Neural cell (in vitro differentiated cells): ENCODE measurements around the gene ANAPC2. TPM values are rescaled to one million over a fixed set of nuclear protein-coding genes. Genes with fewer than 3 reads are reported as not detected.

Experiments
- H2AFZ ChIP-seq: fragments of 200-600, 300-800 bp; sonication (generic), shearing (Covaris generic); 2 replicates; pipeline ENCODE4 v1.6.0; 2014; ENCODE audit warnings: low read depth, mild to moderate bottlenecking, antibody characterized with exemption, low read length, moderate library complexity
- H3F3A ChIP-seq: fragments of 200-600 bp; shearing (Covaris generic); 2 replicates; pipeline ENCODE4 v1.6.1; 2016; ENCODE audit warnings: mild to moderate bottlenecking, moderate library complexity, mixed read lengths, antibody characterized with exemption, low read length; ENCODE audit not compliant: insufficient read depth, poor library complexity, severe bottlenecking
- H3K27ac ChIP-seq: fragments of 200-600, 300-800 bp; sonication (generic), shearing (Covaris generic); 2 replicates; pipeline ENCODE4 v1.5.1; 2014; ENCODE audit warnings: mild to moderate bottlenecking, low read length, moderate library complexity
- H3K27me3 ChIP-seq: fragments of 300-800, 200-600 bp; sonication (generic), shearing (Covaris generic); 2 replicates; pipeline ENCODE4 v1.6.0; 2014; ENCODE audit warnings: mild to moderate bottlenecking, low read depth, low read length, moderate library complexity; ENCODE audit not compliant: insufficient read depth
- H3K36me3 ChIP-seq: fragments of 300-800, 200-600 bp; sonication (generic), shearing (Covaris generic); 2 replicates; pipeline ENCODE4 v1.5.1; 2014; ENCODE audit warnings: mild to moderate bottlenecking, antibody characterized with exemption, low read length, moderate library complexity; ENCODE audit not compliant: insufficient read depth
- H3K4me2 ChIP-seq: fragments of 300-800, 200-600 bp; sonication (generic), shearing (Covaris generic); 2 replicates; pipeline ENCODE4 v1.6.0; 2014; ENCODE audit warnings: mild to moderate bottlenecking, low read length
- H3K4me3 ChIP-seq: fragments of 300-800, 200-600 bp; sonication (generic), shearing (Covaris generic); 2 replicates; pipeline ENCODE4 v1.5.1; 2014; ENCODE audit warnings: mild to moderate bottlenecking, low read length, moderate library complexity
- H3K79me2 ChIP-seq: fragments of 200-600 bp; shearing (Covaris generic); replicated peaks from 2 replicates; pipeline ENCODE4 v1.6.0; 2014; ENCODE audit warnings: mild to moderate bottlenecking, low read length, moderate library complexity; ENCODE audit not compliant: insufficient read depth
- H3K9ac ChIP-seq: fragments of 300-800, 200-600 bp; sonication (generic), shearing (Covaris generic); 2 replicates; pipeline ENCODE4 v1.6.1; 2016; ENCODE audit warnings: mild to moderate bottlenecking, low read length, mixed read lengths
- H3K9me2 ChIP-seq: fragments of 200-600 bp; shearing (Covaris generic); 2 replicates; pipeline ENCODE4 v1.6.1; 2016; ENCODE audit warnings: mild to moderate bottlenecking, low read length, mixed read lengths; ENCODE audit not compliant: insufficient read depth
- H3K9me3 ChIP-seq: fragments of 200-600, 300-800 bp; sonication (generic), shearing (Covaris generic); 2 replicates; pipeline ENCODE4 v1.6.1; 2016; ENCODE audit warnings: mild to moderate bottlenecking, mixed run types, low read length, moderate library complexity, mixed read lengths
- H4K20me1 ChIP-seq: fragments of 200-600 bp; shearing (Covaris generic); 2 replicates; pipeline ENCODE4 v1.6.1; 2016; ENCODE audit warnings: mild to moderate bottlenecking, mixed run types; ENCODE audit not compliant: insufficient read depth
- CTCF ChIP-seq: fragments of 450-650 bp; IDR thresholded peaks from 2 replicates; pipeline ENCODE4 v1.5.1; 2014; ENCODE audit warnings: antibody characterized with exemption, mild to moderate bottlenecking, moderate library complexity; ENCODE audit not compliant: poor library complexity, severe bottlenecking
- EP300 ChIP-seq: fragments of 450-650 bp; conservative IDR thresholded peaks from 2 replicates; pipeline ENCODE4 v1.6.1; 2014; ENCODE audit warnings: antibody characterized with exemption, mild to moderate bottlenecking, moderate library complexity; ENCODE audit not compliant: poor library complexity, severe bottlenecking
- EZH2 ChIP-seq: fragments of 200-600, 300-800 bp; shearing (Covaris generic), sonication (generic); IDR thresholded peaks from 2 replicates; pipeline ENCODE4 v1.6.1; 2014; ENCODE audit warnings: antibody characterized with exemption, low read length, borderline replicate concordance, mild to moderate bottlenecking; ENCODE audit not compliant: insufficient read depth, poor library complexity, severe bottlenecking
- MXI1 ChIP-seq: fragments of 450-650 bp; conservative IDR thresholded peaks from 2 replicates; pipeline ENCODE4 v1.6.1; 2014; ENCODE audit warnings: antibody characterized with exemption, mild to moderate bottlenecking; ENCODE audit not compliant: poor library complexity, severe bottlenecking
- POLR2AphosphoS5 ChIP-seq: IDR thresholded peaks from 2 replicates; pipeline ENCODE4 v1.6.1; 2012
- RAD21 ChIP-seq: fragments of 450-650 bp; conservative IDR thresholded peaks from 2 replicates; pipeline ENCODE4 v1.6.1; 2014; ENCODE audit warnings: antibody characterized with exemption, mild to moderate bottlenecking, moderate library complexity
- REST ChIP-seq: IDR thresholded peaks from 2 replicates; pipeline ENCODE4 v1.6.1; 2012; ENCODE audit warnings: borderline replicate concordance
- SMC3 ChIP-seq: fragments of 450-650 bp; conservative IDR thresholded peaks from 2 replicates; pipeline ENCODE4 v1.6.1; 2014; ENCODE audit warnings: antibody characterized with exemption, mild to moderate bottlenecking, moderate library complexity; ENCODE audit not compliant: poor library complexity
- TAF1 ChIP-seq: IDR thresholded peaks from 2 replicates; pipeline ENCODE4 v1.6.1; 2012; ENCODE audit warnings: low read depth
- polyA plus RNA-seq: library from polyadenylated mRNA; depleted of rRNA; stranded (reverse); fragments of >200 nt; gene quantifications from 2 replicates; pipeline ENCODE4 v1.2.3, GENCODE V29; 2014

Gene ANAPC2
- polyA plus RNA-seq, 1 donor from 2014 or later: 38.1 TPM

- no peaks in the 10 kb centered on the region for H3K9me3 ChIP-seq
- no peak overlapping the region for H3K4me2 ChIP-seq
- TF ChIP-seq EZH2 (no peak), REST (no peak), POLR2AphosphoS5 (no peak), RAD21 (no peak), TAF1 (no peak), CTCF (no peak), SMC3 (no peak), EP300 (no peak), MXI1 (no peak)
- no peaks in the 10 kb centered on the region for H4K20me1 ChIP-seq
- no peaks in the 10 kb centered on the region for H3K9me2 ChIP-seq
- H3K36me3 ChIP-seq: no peaks in the 10 kb centered on the region
- no peak overlapping the region for H3K27ac ChIP-seq
- H3F3A ChIP-seq: no peaks in the 10 kb centered on the region
- no peak overlapping the region for H3K4me3 ChIP-seq
- H2AFZ ChIP-seq: no peak overlapping the region
- H3K79me2 ChIP-seq: peaks cover 14% of the 10 kb centered on the region
- H3K27me3 ChIP-seq: no peaks in the 10 kb centered on the region
- no peak overlapping the region for H3K9ac ChIP-seq
These were observed 2.9 kb upstream of the ANAPC2 start for GRCh38 chr9:137191245-137191644.

- Histone ChIP-seq H3K36me3 (no peaks in the 10 kb centered on the region), H3K27ac (no peak overlapping the region), H3F3A (no peaks in the 10 kb centered on the region), H4K20me1 (no peaks in the 10 kb centered on the region), H3K79me2 (peaks cover 14% of the 10 kb centered on the region), H3K9ac (no peak overlapping the region), H3K4me2 (no peak overlapping the region), H3K4me3 (peak overlapping the region; percentile 98), H2AFZ (no peak overlapping the region), H3K27me3 (no peaks in the 10 kb centered on the region), H3K9me3 (no peaks in the 10 kb centered on the region), H3K9me2 (no peaks in the 10 kb centered on the region)
- no peak for TF ChIP-seq POLR2AphosphoS5
- TF ChIP-seq CTCF: no peak
- TF ChIP-seq MXI1: no peak
- no peak for TF ChIP-seq RAD21
- TF ChIP-seq SMC3: no peak
- no peak for TF ChIP-seq EP300
These were observed 2.0 kb upstream of the ANAPC2 start for GRCh38 chr9:137190315-137190856.
